Hepatocyte (in vitro differentiated cells): ENCODE data around the gene PRDM15. TPM values are rescaled to one million over a fixed set of nuclear protein-coding genes. Genes with fewer than 3 reads are reported as not detected.

Source experiments
- DNase-seq: peaks from one replicate; pipeline ENCODE4 v3.0.0-alpha.2; 2016; ENCODE audit warnings: low spot score
- H2AFZ ChIP-seq: fragments of 200-600 bp; sonication (generic); 2 replicates; pipeline ENCODE4 v1.6.0; 2016; ENCODE audit warnings: antibody characterized with exemption, mild to moderate bottlenecking
- H3K27ac ChIP-seq: fragments of 200-600 bp; sonication (generic); 2 replicates; pipeline ENCODE4 v1.5.1; 2016; ENCODE audit warnings: mild to moderate bottlenecking
- H3K27me3 ChIP-seq: fragments of 200-600 bp; sonication (generic); 2 replicates; pipeline ENCODE4 v1.6.1; 2016
- H3K36me3 ChIP-seq: fragments of 200-600 bp; sonication (generic); replicated peaks from 2 replicates; pipeline ENCODE4 v1.5.1; 2016; ENCODE audit warnings: low read depth; ENCODE audit not compliant: insufficient read depth
- H3K4me1 ChIP-seq: fragments of 200-600 bp; sonication (generic); 2 replicates; pipeline ENCODE4 v1.5.1; 2016; ENCODE audit warnings: mild to moderate bottlenecking, moderate library complexity; ENCODE audit not compliant: insufficient read depth
- H3K4me2 ChIP-seq: fragments of 200-600 bp; sonication (generic); 2 replicates; pipeline ENCODE4 v1.6.0; 2016
- H3K4me3 ChIP-seq: fragments of 200-600 bp; sonication (generic); 2 replicates; pipeline ENCODE4 v1.5.1; 2016; ENCODE audit warnings: mild to moderate bottlenecking
- H3K79me2 ChIP-seq: fragments of 200-600 bp; sonication (generic); 2 replicates; pipeline ENCODE4 v1.6.0; 2017; ENCODE audit warnings: mild to moderate bottlenecking
- H3K9me2 ChIP-seq: fragments of 200-600 bp; sonication (generic); replicated peaks from 2 replicates; pipeline ENCODE4 v1.6.0; 2017; ENCODE audit warnings: mild to moderate bottlenecking; ENCODE audit not compliant: insufficient read depth
- H3K9me3 ChIP-seq: fragments of 200-600 bp; sonication (generic); 2 replicates; pipeline ENCODE4 v1.5.1; 2016; ENCODE audit warnings: low read depth, mild to moderate bottlenecking
- H4K20me1 ChIP-seq: fragments of 200-600 bp; sonication (generic); 2 replicates; pipeline ENCODE4 v1.6.0; 2016; ENCODE audit warnings: mild to moderate bottlenecking; ENCODE audit not compliant: insufficient read depth, poor library complexity, severe bottlenecking
- CTCF ChIP-seq: fragments of 200-600 bp; sonication (generic); IDR thresholded peaks from 2 replicates; pipeline ENCODE4 v1.5.1; 2016; ENCODE audit warnings: antibody characterized with exemption, mild to moderate bottlenecking; ENCODE audit not compliant: poor library complexity
- EZH2 ChIP-seq: fragments of 200-600 bp; sonication (generic); IDR thresholded peaks from 2 replicates; pipeline ENCODE4 v1.6.1; 2016; ENCODE audit warnings: antibody characterized with exemption, mild to moderate bottlenecking, borderline replicate concordance
- EZH2phosphoT487 ChIP-seq: fragments of 200-600 bp; sonication (generic); IDR thresholded peaks from one replicate; pipeline ENCODE4 v1.6.1; 2018; ENCODE audit warnings: antibody characterized with exemption, mild to moderate bottlenecking, low read depth, moderate library complexity; ENCODE audit not compliant: unreplicated experiment, severe bottlenecking
- WGBS: methylation state at CpG from one replicate; pipeline ENCODE4 v1.1.6; 2016; ENCODE audit warnings: low lambda C conversion rate; ENCODE audit errors: missing lambda C conversion rate; 5-methylcytosine and 5-hydroxymethylcytosine counted together
- polyA plus RNA-seq: library from polyadenylated mRNA; unstranded; fragments of >200 nt; fragmentation: Nextera tagmentation; extraction: Ambion mirVana; gene quantifications from 2 replicates; pipeline ENCODE4 v1.2.1, GENCODE V29; 2016
- total RNA-seq: library from RNA; depleted of rRNA; stranded (reverse); fragments of >200 nt; gene quantifications from 2 replicates; pipeline ENCODE4 v1.2.3, GENCODE V29; 2014

Gene PRDM15
- total and polyA plus RNA-seq, 2 experiments from 2014 or later = 3.0 to 4.7 TPM

- H3K9me3 ChIP-seq = no peaks in the 10 kb centered on the region
Measured at GRCh38 chr21:41824466-41825207, 54.5 kb downstream of the PRDM15 start.

GRCh38 chr21:41823906-41824305, 55.2 kb downstream of the PRDM15 start:
- no peaks in the 10 kb centered on the region for H3K36me3 ChIP-seq

More at GRCh38 chr21:41824466-41825207, 54.5 kb downstream of the PRDM15 start:
- no peak overlapping the region for H3K4me3 ChIP-seq
- H3K4me1 ChIP-seq = no peaks in the 10 kb centered on the region
- H2AFZ ChIP-seq = no peak overlapping the region
- TF ChIP-seq EZH2 (no peak), CTCF (no peak), EZH2phosphoT487 (no peak)
- H3K27ac ChIP-seq = no peak overlapping the region
- no peaks in the 10 kb centered on the region for H4K20me1 ChIP-seq
- H3K27me3 ChIP-seq = no peaks in the 10 kb centered on the region
- no peaks in the 10 kb centered on the region for H3K36me3 ChIP-seq
- no peaks in the 10 kb centered on the region for H3K9me2 ChIP-seq
- no peak overlapping the region for H3K4me2 ChIP-seq
- no peak for DNase-seq
- 91% methylated on average over 22 of the region's 22 CpGs for WGBS
- H3K79me2 ChIP-seq = no peaks in the 10 kb centered on the region

GRCh38 chr21:41823166-41823565, 56.0 kb downstream of the PRDM15 start:
- DNase-seq = no peak
- Histone ChIP-seq H3K9me3 (no peaks in the 10 kb centered on the region), H3K9me2 (no peaks in the 10 kb centered on the region), H3K4me3 (no peak overlapping the region), H2AFZ (no peak overlapping the region), H3K27ac (no peak overlapping the region), H3K4me1 (no peaks in the 10 kb centered on the region), H3K4me2 (no peak overlapping the region), H3K27me3 (no peaks in the 10 kb centered on the region), H4K20me1 (no peaks in the 10 kb centered on the region), H3K36me3 (no peaks in the 10 kb centered on the region), H3K79me2 (no peaks in the 10 kb centered on the region)
- TF ChIP-seq CTCF (no peak), EZH2phosphoT487 (no peak), EZH2 (no peak)
- WGBS = 94% methylated on average over 21 of the region's 21 CpGs

More at GRCh38 chr21:41823906-41824305, 55.2 kb downstream of the PRDM15 start:
- H3K4me1 ChIP-seq = no peaks in the 10 kb centered on the region
- TF ChIP-seq CTCF (no peak), EZH2 (no peak), EZH2phosphoT487 (no peak)
- no peak overlapping the region for H3K4me3 ChIP-seq
- H4K20me1 ChIP-seq = no peaks in the 10 kb centered on the region
- H3K27ac ChIP-seq = no peak overlapping the region
- no peaks in the 10 kb centered on the region for H3K27me3 ChIP-seq
- no peaks in the 10 kb centered on the region for H3K9me3 ChIP-seq
- H2AFZ ChIP-seq = no peak overlapping the region
- H3K9me2 ChIP-seq = no peaks in the 10 kb centered on the region
- no peaks in the 10 kb centered on the region for H3K79me2 ChIP-seq
- no peak overlapping the region for H3K4me2 ChIP-seq
- DNase-seq = no peak
- WGBS = 96% methylated on average over 12 of the region's 12 CpGs
